GM23338 (cell line): Measurements from ENCODE around the gene C6orf89. TPM values are rescaled to one million over a fixed set of nuclear protein-coding genes. Genes with fewer than 3 reads are reported as not detected.

Experiments used
- ATAC-seq: fragments of 200-7000 bp; cut with Tn5 transposase; 3 replicates; pipeline ENCODE4 v1.9.1; 2020
- DNase-seq: peaks from one replicate; pipeline ENCODE4 v3.0.0-alpha.2; 2015; ENCODE audit warnings: low spot score
- H2AFZ ChIP-seq: fragments of 200-600 bp; sonication (generic); 2 replicates; pipeline ENCODE4 v1.8.0; 2016; ENCODE audit warnings: antibody characterized with exemption, mild to moderate bottlenecking, moderate library complexity
- H3F3A ChIP-seq: fragments of 200-600 bp; sonication (generic); replicated peaks from 2 replicates; pipeline ENCODE4 v1.8.0; 2017; ENCODE audit warnings: antibody characterized with exemption, mixed run types, low read depth
- H3K27ac ChIP-seq: fragments of 200-600 bp; sonication (generic); 2 replicates; pipeline ENCODE4 v1.6.1; 2016; ENCODE audit warnings: low read depth
- H3K27me3 ChIP-seq: fragments of 200-600 bp; sonication (generic); 2 replicates; pipeline ENCODE4 v1.8.0; 2016; ENCODE audit warnings: mild to moderate bottlenecking, mixed run types, moderate library complexity; ENCODE audit not compliant: insufficient read depth
- H3K36me3 ChIP-seq: fragments of 200-600 bp; sonication (generic); 2 replicates; pipeline ENCODE4 v1.8.0; 2016; ENCODE audit warnings: mild to moderate bottlenecking; ENCODE audit not compliant: insufficient read depth
- H3K4me1 ChIP-seq: fragments of 200-600 bp; sonication (generic); 2 replicates; pipeline ENCODE4 v1.8.0; 2016; ENCODE audit warnings: mild to moderate bottlenecking, moderate library complexity; ENCODE audit not compliant: insufficient read depth
- H3K4me2 ChIP-seq: fragments of 200-600 bp; sonication (generic); 2 replicates; pipeline ENCODE4 v1.7.1; 2017; ENCODE audit warnings: mixed run types
- H3K4me3 ChIP-seq: fragments of 200-600 bp; sonication (generic); 2 replicates; pipeline ENCODE4 v1.6.1; 2016; ENCODE audit warnings: mixed run types
- H3K79me2 ChIP-seq: fragments of 200-600 bp; sonication (generic); replicated peaks from 2 replicates; pipeline ENCODE4 v1.8.0; 2017; ENCODE audit warnings: mild to moderate bottlenecking; ENCODE audit not compliant: insufficient read depth
- H3K9me2 ChIP-seq: fragments of 200-600 bp; sonication (generic); 2 replicates; pipeline ENCODE4 v1.8.0; 2017; ENCODE audit not compliant: insufficient read depth
- H4K20me1 ChIP-seq: fragments of 200-600 bp; sonication (generic); replicated peaks from 2 replicates; pipeline ENCODE4 v1.8.0; 2017; ENCODE audit warnings: mild to moderate bottlenecking; ENCODE audit not compliant: insufficient read depth
- H3K27ac Mint-ChIP-seq: 2 replicates; pipeline ENCODE4 v1.8.0; 2020; ENCODE audit warnings: inconsistent platforms, mild to moderate bottlenecking, moderate library complexity, mixed read lengths
- H3K27me3 Mint-ChIP-seq: 3 replicates; pipeline ENCODE4 v1.8.0; 2022; ENCODE audit warnings: low read depth, mild to moderate bottlenecking, moderate library complexity, mixed read lengths, inconsistent platforms; ENCODE audit not compliant: insufficient read depth, poor library complexity
- H3K36me3 Mint-ChIP-seq: 3 replicates; pipeline ENCODE4 v1.8.0; 2021; ENCODE audit warnings: low read depth, mild to moderate bottlenecking, inconsistent platforms, moderate library complexity, mixed read lengths
- H3K4me1 Mint-ChIP-seq: 3 replicates; pipeline ENCODE4 v1.8.0; 2020; ENCODE audit warnings: mild to moderate bottlenecking, inconsistent platforms, mixed read lengths
- H3K4me3 Mint-ChIP-seq: 3 replicates; pipeline ENCODE4 v1.8.0; 2021; ENCODE audit warnings: moderate library complexity, mild to moderate bottlenecking, inconsistent platforms, mixed read lengths
- H3K9me3 Mint-ChIP-seq: 3 replicates; pipeline ENCODE4 v1.8.0; 2020; ENCODE audit warnings: moderate library complexity, mild to moderate bottlenecking, inconsistent platforms, mixed read lengths
- CREB1 ChIP-seq: fragments of 250-450 bp; sonication (Bioruptor Pico); IDR thresholded peaks from 2 replicates; pipeline ENCODE4 v1.5.0; 2020; ENCODE audit warnings: low read depth, mild to moderate bottlenecking, moderate library complexity
- NANOG ChIP-seq: IDR thresholded peaks from 2 replicates; pipeline ENCODE4 v1.6.1; 2016; ENCODE audit warnings: antibody characterized with exemption, borderline replicate concordance
- POLR2AphosphoS5 ChIP-seq: IDR thresholded peaks from 2 replicates; pipeline ENCODE4 v1.6.1; 2016; ENCODE audit warnings: antibody characterized with exemption, low read depth
- REST ChIP-seq: IDR thresholded peaks from one replicate; pipeline ENCODE4 v1.6.1; 2018; ENCODE audit warnings: antibody characterized with exemption; ENCODE audit not compliant: unreplicated experiment
- STAT1 ChIP-seq: IDR thresholded peaks from one replicate; pipeline ENCODE4 v1.6.1; 2016; ENCODE audit warnings: antibody characterized with exemption; ENCODE audit not compliant: unreplicated experiment
- polyA plus RNA-seq: library from polyadenylated mRNA; unstranded; fragments of >200 nt; fragmentation: Nextera tagmentation; extraction: Ambion mirVana; gene quantifications from 2 replicates; pipeline ENCODE4 v1.2.1, GENCODE V29; 2016
- total RNA-seq: library from RNA; depleted of rRNA; stranded (reverse); fragments of >200 nt; shearing (Covaris generic); gene quantifications from 2 replicates; pipeline ENCODE4 v1.2.3, GENCODE V29; 2014

Gene C6orf89
- total and polyA plus RNA-seq, 2 experiments from 2014 or later: 3.7 to 7.9 TPM

GRCh38 chr6:36844232-36845170 is 41.3 kb upstream of the C6orf89 start:
- peaks cover 19% of the 10 kb centered on the region for H3K4me1 ChIP-seq
- no peaks in the 10 kb centered on the region for H3K9me2 ChIP-seq
- no peaks in the 10 kb centered on the region for H3K9me3 Mint-ChIP-seq
- peaks cover 31% of the 10 kb centered on the region for H3K27me3 Mint-ChIP-seq
- no peak overlapping the region for H3K27ac ChIP-seq
- H3K4me1 Mint-ChIP-seq: peaks cover 27% of the 10 kb centered on the region
- H3K4me2 ChIP-seq: no peak overlapping the region
- H3K79me2 ChIP-seq: no peaks in the 10 kb centered on the region
- H3K27ac Mint-ChIP-seq: peak overlapping the region; percentile 21; the same call in 1 of the 2 replicates
- H3K36me3 Mint-ChIP-seq: no peaks in the 10 kb centered on the region
- ATAC-seq (no peak), DNase-seq (no peak)
- H3K36me3 ChIP-seq: no peaks in the 10 kb centered on the region; the same call in 1 of the 2 replicates
- peaks cover 6% of the 10 kb centered on the region for H3F3A ChIP-seq
- peaks cover 2% of the 10 kb centered on the region; the same call in 1 of the 2 replicates for H4K20me1 ChIP-seq
- no peak overlapping the region for H3K4me3 ChIP-seq
- H3K4me3 Mint-ChIP-seq: no peak overlapping the region
- peaks cover 25% of the 10 kb centered on the region for H3K27me3 ChIP-seq
- no peak for TF ChIP-seq REST
- H2AFZ ChIP-seq: no peak overlapping the region

- Histone ChIP-seq H3K27me3 (peaks cover 21% of the 10 kb centered on the region), H3K4me2 (no peak overlapping the region), H3F3A (peaks cover 8% of the 10 kb centered on the region), H3K9me2 (no peaks in the 10 kb centered on the region), H4K20me1 (peaks cover 7% of the 10 kb centered on the region; the same call in 1 of the 2 replicates), H3K79me2 (no peaks in the 10 kb centered on the region), H2AFZ (no peak overlapping the region), H3K4me1 (peaks cover 21% of the 10 kb centered on the region), H3K36me3 (no peaks in the 10 kb centered on the region; the same call in 1 of the 2 replicates), H3K4me3 (no peak overlapping the region), H3K27ac (no peak overlapping the region)
- TF ChIP-seq NANOG: no peak
- no peak for TF ChIP-seq CREB1 (CRISPR knock-in tag)
- TF ChIP-seq STAT1: no peak
- TF ChIP-seq POLR2AphosphoS5: no peak
- Mint-ChIP-seq H3K27me3 (peaks cover 26% of the 10 kb centered on the region), H3K36me3 (no peaks in the 10 kb centered on the region), H3K4me1 (peaks cover 34% of the 10 kb centered on the region), H3K27ac (no peak overlapping the region), H3K4me3 (no peak overlapping the region), H3K9me3 (no peaks in the 10 kb centered on the region; the same call in 2 of the 3 replicates)
- no peak for ATAC-seq
- DNase-seq: no peak
Observed at GRCh38 chr6:36845233-36845632, 40.5 kb upstream of the C6orf89 start.
